GF-D8 (cell line): Measurements from ENCODE around the gene OPTN.

Source experiments
- DNase-seq: peaks from one replicate; lab custom pipeline; 2025; lab: John Stamatoyannopoulos, UW

Gene OPTN

DNA sequence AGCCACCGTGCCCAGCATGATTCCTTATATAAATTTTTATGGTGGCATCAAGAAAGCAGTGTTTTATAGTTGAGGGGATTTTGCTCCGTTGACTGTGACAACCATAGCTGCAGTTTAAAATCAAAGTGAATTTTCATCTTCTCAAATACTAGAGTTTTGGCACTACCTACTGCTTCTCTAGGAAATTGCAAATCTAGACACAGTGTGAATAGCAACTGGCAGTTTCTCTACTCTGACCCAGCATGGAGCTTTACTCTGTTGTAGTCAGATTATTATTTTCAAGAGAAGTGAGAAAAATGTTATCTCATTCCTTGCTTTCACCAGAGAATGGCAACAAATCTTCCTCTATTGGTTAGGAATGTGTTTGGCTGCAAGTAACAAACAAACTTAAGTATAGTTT is 84.3 kb downstream of the OPTN start:
- no peak for DNase-seq

DNA sequence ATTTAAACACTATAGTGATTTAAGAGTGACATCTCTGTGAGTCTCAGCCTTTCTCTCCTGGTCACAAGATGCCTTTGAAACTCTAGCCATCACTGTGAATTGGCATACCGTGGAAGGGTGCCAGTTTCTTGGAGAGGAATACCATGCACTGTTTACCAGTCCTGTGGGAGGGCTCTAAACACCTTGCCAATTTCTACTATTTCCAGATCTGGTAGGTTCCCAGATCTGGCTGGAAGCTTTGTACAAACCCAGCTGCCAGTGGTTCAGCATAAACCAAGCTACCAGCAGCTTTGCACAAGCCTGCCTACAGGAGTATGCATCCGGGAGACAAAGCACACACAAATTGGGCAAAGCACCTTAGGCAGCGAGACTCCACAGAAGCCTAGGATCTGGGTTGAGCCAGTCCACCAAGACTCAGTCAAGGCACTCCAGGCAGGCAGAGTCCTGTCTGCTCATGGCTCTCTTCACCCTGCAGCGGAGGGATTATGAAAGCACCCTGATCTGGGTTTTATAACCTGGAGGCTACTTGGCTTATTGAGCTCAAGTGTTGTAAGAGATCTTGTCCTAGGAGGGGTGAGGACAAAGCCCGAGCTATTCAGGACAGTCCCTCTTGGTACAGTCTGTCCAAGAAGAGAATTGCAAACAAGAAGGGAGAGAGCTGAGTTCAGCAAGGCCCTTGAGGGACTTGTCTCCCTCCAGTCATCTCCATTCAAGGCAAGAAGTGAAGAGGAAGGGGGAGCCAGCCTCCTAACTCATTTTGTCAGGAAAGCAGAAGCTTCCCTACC is 85.0 kb downstream of the OPTN start:
- no peak for DNase-seq

DNA sequence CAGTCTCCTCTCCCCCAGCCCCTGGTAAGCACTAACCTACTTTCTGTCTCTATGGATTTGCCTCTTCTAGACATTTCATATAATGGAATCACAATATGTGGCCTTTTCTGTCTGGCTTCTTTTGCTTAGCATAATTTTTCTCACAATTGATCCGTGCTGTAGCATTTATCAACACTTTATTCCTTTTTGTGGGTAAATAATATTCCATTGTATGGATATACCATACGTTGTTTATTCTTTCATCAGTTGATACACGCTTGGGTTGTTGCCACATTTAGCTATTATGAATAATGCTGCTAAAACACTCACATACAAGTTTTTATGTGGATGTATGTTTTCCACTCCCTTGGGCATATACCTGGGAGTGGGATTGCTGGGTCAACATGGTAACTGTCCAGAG is 87.2 kb downstream of the OPTN start:
- no peak for DNase-seq
